ENCODE measurements around the gene HSPA1A.

The HSPA1A gene

GRCh38 chr6:31815025-31815838 is at the start of gene HSPA1A, which contains the start of gene HSPA1L:
Gene HSPA1A (plus strand): TSS chr6:31815543. CDS start chr6:31815757, 214 bp downstream.
Gene HSPA1L (minus strand): TSS chr6:31815283. CDS start chr6:31811972, 3,311 bp downstream.
- DNase-seq (ENCODE audit: low read depth in 2 of 2), result no peak

- DNase-seq (ENCODE audit: low read depth in 2 of 2), result no peak
Observed at GRCh38 chr6:31765559-31765909, 49.8 kb upstream of the HSPA1A start.

GRCh38 chr6:31765910-31766794 is 49.2 kb upstream of the HSPA1A start:
- DNase-seq (ENCODE audit: low read depth in 2 of 2), result no peak

GRCh38 chr6:31767096-31767645 is 48.2 kb upstream of the HSPA1A start:
- DNase-seq (ENCODE audit: low read depth in 2 of 2), result no peak

GRCh38 chr6:31768363-31769257 is 46.7 kb upstream of the HSPA1A start:
- DNase-seq (ENCODE audit: low read depth in 2 of 2), result no peak

GRCh38 chr6:31769684-31770371 is 45.5 kb upstream of the HSPA1A start:
- DNase-seq (ENCODE audit: low read depth in 2 of 2), result peak; percentile 66 to 67

- DNase-seq (ENCODE audit: low read depth in 2 of 2), result no peak
Observed at GRCh38 chr6:31770860-31771259, 44.5 kb upstream of the HSPA1A start.

- DNase-seq (ENCODE audit: low read depth in 2 of 2), result no peak
Observed at GRCh38 chr6:31771992-31772358, 43.4 kb upstream of the HSPA1A start.

GRCh38 chr6:31775184-31775583 is 40.2 kb upstream of the HSPA1A start:
- no peak for DNase-seq (ENCODE audit: low read depth in 2 of 2)

GRCh38 chr6:31775633-31776484 is 39.5 kb upstream of the HSPA1A start:
- DNase-seq (ENCODE audit: low read depth in 2 of 2), result no peak

GRCh38 chr6:31776485-31776988 is 38.8 kb upstream of the HSPA1A start:
- DNase-seq (ENCODE audit: low read depth in 2 of 2), result no peak

GRCh38 chr6:31776989-31777666 is 38.2 kb upstream of the HSPA1A start, which contains the start of gene VWA7:
Gene VWA7 (minus strand): TSS chr6:31777328. CDS start chr6:31776779, 549 bp downstream.
- peak; percentile 39 to 58 for DNase-seq (ENCODE audit: low read depth in 2 of 2)

GRCh38 chr6:31777667-31778050 is 37.7 kb upstream of the HSPA1A start:
- DNase-seq (ENCODE audit: low read depth in 2 of 2), result no peak

GRCh38 chr6:31778193-31778592 is 37.1 kb upstream of the HSPA1A start:
- DNase-seq (ENCODE audit: low read depth in 2 of 2), result no peak

GRCh38 chr6:31778999-31779885 is 36.1 kb upstream of the HSPA1A start:
- no peak for DNase-seq (ENCODE audit: low read depth in 2 of 2)

- DNase-seq (ENCODE audit: low read depth in 2 of 2), result no peak
Observed at GRCh38 chr6:31779908-31780307, 35.4 kb upstream of the HSPA1A start.

GRCh38 chr6:31780507-31781243 is 34.7 kb upstream of the HSPA1A start:
- no peak for DNase-seq (ENCODE audit: low read depth in 2 of 2)

Data from stimulated activated CD4-positive, alpha-beta T cell treated with anti-CD3 and anti-CD28 coated beads, Interleukin-1b, Interleukin-23, amount 100 ng/mL, for 1 hour (primary cell).